Upper lobe of left lung (tissue), 6 donors: ENCODE measurements around the gene TMEM127. TPM values are rescaled to one million over a fixed set of nuclear protein-coding genes. Genes with fewer than 3 reads are reported as not detected.

Experiments
- ATAC-seq, 2 donors: fragments of 200-7000 bp; cut with Tn5 transposase; one replicate each; pipeline ENCODE4 v1.9.1; 2022; ENCODE audit warnings: mild to moderate bottlenecking in 2 of 2, moderate library complexity in 2 of 2; ENCODE audit not compliant: low FRiP score in 2 of 2
- DNase-seq, 2 donors: peaks; one replicate each; pipeline ENCODE4 v3.0.0-alpha.2; 2019 to 2020
- H3K27ac ChIP-seq, 4 donors: fragments of 200-600 bp; sonication (generic); one replicate each; pipeline ENCODE4 v1.5.1; 2016 to 2019
- H3K27me3 ChIP-seq, 4 donors: fragments of 200-600 bp; sonication (generic); one replicate each; pipeline ENCODE4 v1.5.1; 2017 to 2019
- H3K36me3 ChIP-seq, 4 donors: fragments of 200-600 bp; sonication (generic); one replicate each; pipeline ENCODE4 v1.5.1; 2016 to 2019
- H3K4me1 ChIP-seq, 4 donors: fragments of 200-600 bp; sonication (generic); one replicate each; pipeline ENCODE4 v1.5.1; 2018 to 2019
- H3K4me3 ChIP-seq, 4 donors: fragments of 200-600 bp; sonication (generic); one replicate each; pipeline ENCODE4 v1.5.1; 2017 to 2019; ENCODE audit warnings: mild to moderate bottlenecking in 2 of 4, moderate library complexity in 1 of 4
- H3K9me3 ChIP-seq, 4 donors: fragments of 200-600 bp; sonication (generic); one replicate each; pipeline ENCODE4 v1.5.1; 2018 to 2019
- EP300 ChIP-seq, 4 donors: sonication (generic); formaldehyde crosslinking; IDR thresholded peaks; one replicate each; pipeline ENCODE4 v1.5.1; 2017; ENCODE audit warnings: antibody characterized with exemption in 4 of 4, control low read depth in 2 of 4
- POLR2A ChIP-seq, 4 donors: fragments of 450-650 bp; IDR thresholded peaks; one replicate each; pipeline ENCODE4 v1.5.1; 2016 to 2017; ENCODE audit warnings: antibody characterized with exemption in 4 of 4, mild to moderate bottlenecking in 2 of 4
- POLR2AphosphoS5 ChIP-seq, 2 donors: sonication (generic); formaldehyde crosslinking; IDR thresholded peaks; one replicate each; pipeline ENCODE4 v1.5.1; 2017; ENCODE audit warnings: antibody characterized with exemption in 2 of 2
- WGBS, 2 donors: methylation state at CpG; one replicate each; pipeline ENCODE4 v1.1.5; 2017 to 2018; 5-methylcytosine and 5-hydroxymethylcytosine counted together
- total RNA-seq, 6 donors: library from RNA; depleted of rRNA in 4 of 6; stranded (reverse); fragments of >200 nt in 4 of 6; gene quantifications; one replicate each; pipeline versions ENCODE4 v1.1.0 to v1.2.1, GENCODE V29; 2016 to 2021
- TF ChIP-seq, protein P1 (sequence below), 6 experiments: fragments of 450-650 bp in 4 of 6; fragments of 200-600 bp in 2 of 6; sonication (generic) in 2 of 6; IDR thresholded peaks; one replicate each; pipeline ENCODE4 v1.5.1; 2016 to 2019; ENCODE audit warnings: antibody characterized with exemption in 6 of 6
- donor health status: DM: no; HTN: no; CAD: no; lungs with moderate emphysema.
- donor health status: DM: no; HTN: yes; CAD: no; lungs with severe emphysema.

Gene TMEM127
- total RNA-seq, 6 donors from 2014 or later: 21.0 to 75.8 (median 44.8) TPM

DNA sequence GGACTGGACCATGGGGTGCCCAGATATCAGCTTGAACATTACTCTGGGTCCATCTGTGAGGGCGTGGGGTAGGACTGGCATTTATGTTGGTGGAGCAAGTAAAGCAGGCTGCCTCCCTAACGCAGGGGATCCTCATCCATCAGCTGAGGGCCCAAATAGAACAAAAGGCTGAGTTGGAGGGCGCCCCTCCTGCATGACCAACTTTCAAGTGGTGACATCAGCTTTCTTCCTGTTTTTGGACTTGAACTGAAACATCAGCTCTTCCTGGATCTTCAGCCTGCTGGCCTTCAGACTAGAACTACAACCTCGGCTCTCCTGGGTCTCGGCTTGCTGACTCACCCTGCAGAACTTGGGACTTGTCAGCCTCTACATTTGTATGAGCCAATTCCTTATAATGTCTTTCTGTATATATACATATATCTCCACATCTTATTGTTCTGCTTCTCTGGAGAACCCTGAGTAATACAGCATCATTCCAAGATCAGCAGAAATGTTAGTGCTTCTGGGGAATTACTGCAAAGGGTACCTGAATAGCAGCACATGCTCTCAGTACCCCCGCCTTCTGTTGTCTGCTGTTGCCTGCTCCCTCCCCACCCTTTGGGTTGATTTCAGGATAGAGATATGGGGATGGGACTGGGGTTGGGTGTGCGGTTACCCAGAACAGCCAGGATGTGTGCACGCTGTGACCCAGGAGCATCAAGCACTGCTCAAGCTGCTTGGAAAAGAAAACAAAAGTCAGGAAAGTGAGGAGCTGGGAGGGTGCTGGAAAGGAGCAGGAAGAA lies 20.0 kb downstream of the TMEM127 start:
- Histone ChIP-seq H3K27ac (peak overlapping the region; percentile 59 to 77 (median 64)), H3K9me3 (no peaks in the 10 kb centered on the region), H3K4me1 (peaks cover 22 to 44% (median 25%) of the 10 kb centered on the region in 4 donors), H3K27me3 (no peaks in the 10 kb centered on the region), H3K36me3 (peaks cover 0 to 5% (median 2%) of the 10 kb centered on the region in 4 donors), H3K4me3 (no peak overlapping the region)
- TF ChIP-seq, protein P1, sequence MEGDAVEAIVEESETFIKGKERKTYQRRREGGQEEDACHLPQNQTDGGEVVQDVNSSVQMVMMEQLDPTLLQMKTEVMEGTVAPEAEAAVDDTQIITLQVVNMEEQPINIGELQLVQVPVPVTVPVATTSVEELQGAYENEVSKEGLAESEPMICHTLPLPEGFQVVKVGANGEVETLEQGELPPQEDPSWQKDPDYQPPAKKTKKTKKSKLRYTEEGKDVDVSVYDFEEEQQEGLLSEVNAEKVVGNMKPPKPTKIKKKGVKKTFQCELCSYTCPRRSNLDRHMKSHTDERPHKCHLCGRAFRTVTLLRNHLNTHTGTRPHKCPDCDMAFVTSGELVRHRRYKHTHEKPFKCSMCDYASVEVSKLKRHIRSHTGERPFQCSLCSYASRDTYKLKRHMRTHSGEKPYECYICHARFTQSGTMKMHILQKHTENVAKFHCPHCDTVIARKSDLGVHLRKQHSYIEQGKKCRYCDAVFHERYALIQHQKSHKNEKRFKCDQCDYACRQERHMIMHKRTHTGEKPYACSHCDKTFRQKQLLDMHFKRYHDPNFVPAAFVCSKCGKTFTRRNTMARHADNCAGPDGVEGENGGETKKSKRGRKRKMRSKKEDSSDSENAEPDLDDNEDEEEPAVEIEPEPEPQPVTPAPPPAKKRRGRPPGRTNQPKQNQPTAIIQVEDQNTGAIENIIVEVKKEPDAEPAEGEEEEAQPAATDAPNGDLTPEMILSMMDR (IDR thresholded peaks at IDR 0.05): no peak
- TF ChIP-seq POLR2AphosphoS5 (IDR thresholded peaks at IDR 0.05) (no peak), POLR2A (IDR thresholded peaks at IDR 0.05) (no peak), EP300 (IDR thresholded peaks at IDR 0.05) (no peak)
- ATAC-seq (peak in 1 of 2 donors; percentile 74), DNase-seq (peak in 1 of 2 donors; percentile 76)
- WGBS, 2 donors: 66 to 77% methylated on average over 8 of the region's 8 CpGs

DNA sequence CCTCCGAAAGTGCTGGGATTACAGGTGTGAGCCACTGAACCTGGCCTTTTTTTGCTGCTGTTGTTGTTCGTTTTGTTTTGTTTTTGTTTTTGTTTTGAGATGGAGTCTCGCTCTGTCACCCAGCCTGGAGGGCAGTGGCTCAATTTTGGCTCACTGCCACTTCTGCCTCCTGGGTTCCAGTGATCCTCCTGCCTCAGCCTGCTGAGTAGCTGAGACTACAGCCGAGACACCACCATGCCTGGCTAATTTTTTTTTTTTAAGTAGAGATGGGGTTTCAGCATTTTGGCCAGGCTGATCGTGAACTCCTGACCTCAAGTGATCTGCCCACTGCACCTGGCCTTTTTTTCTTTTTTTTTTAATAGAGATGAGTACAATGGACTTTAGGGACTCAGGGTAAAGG lies 22.0 kb downstream of the TMEM127 start:
- TF ChIP-seq POLR2AphosphoS5 (IDR thresholded peaks at IDR 0.05) (no peak), EP300 (IDR thresholded peaks at IDR 0.05) (no peak), POLR2A (IDR thresholded peaks at IDR 0.05) (no peak)
- TF ChIP-seq, protein P1 (IDR thresholded peaks at IDR 0.05): no peak
- H3K27ac ChIP-seq: no peak overlapping the region
- peaks cover 22 to 31% (median 23%) of the 10 kb centered on the region in 4 donors for H3K4me1 ChIP-seq
- H3K36me3 ChIP-seq: peaks cover 0 to 3% (median 0%) of the 10 kb centered on the region in 4 donors
- H3K9me3 ChIP-seq: no peaks in the 10 kb centered on the region
- H3K27me3 ChIP-seq: no peaks in the 10 kb centered on the region
- ATAC-seq (no peak), DNase-seq (no peak)
- H3K4me3 ChIP-seq: no peak overlapping the region
- 92 to 96% methylated on average over 5 of the region's 5 CpGs for WGBS, 2 donors

DNA sequence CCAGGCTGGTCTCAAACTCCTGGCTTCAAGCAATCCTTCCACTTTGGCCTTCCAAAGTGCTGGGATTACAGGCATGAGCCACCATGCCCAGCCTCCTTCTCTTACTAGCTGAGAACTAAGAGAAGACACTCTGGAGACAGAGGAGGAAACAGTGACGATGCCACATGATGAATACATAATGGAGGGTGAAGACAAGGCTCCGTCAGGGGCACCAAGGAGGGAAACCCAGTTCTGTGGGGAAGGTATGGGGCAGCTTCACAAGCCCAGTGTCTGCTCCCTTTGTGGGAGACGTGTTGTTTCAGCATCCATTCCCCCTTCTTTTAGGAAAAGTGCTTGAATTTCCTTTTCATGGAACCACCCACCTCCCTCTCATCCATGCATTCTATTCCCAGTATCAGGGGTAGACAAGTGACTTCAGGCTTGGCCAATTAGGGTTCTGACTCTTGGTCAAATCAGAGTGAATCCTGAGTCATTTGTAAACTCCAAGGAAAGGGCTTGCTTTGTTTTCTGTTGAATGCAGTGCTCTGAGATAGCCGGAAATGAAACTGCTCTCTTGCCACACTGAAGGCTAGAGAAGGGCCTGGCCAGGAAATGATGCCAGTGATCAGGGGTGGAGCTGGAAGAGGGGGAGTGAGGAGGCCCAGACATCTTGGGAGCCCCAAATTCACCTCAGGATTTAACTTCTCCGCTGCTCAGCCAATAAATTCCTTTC lies 23.7 kb downstream of the TMEM127 start:
- DNase-seq: peak in 1 of 2 donors; percentile 73
- peaks cover 0 to 3% (median 0%) of the 10 kb centered on the region in 4 donors for H3K36me3 ChIP-seq
- H3K27ac ChIP-seq: peak overlapping the region; percentile 79 to 92 (median 87)
- TF ChIP-seq POLR2A (IDR thresholded peaks at IDR 0.05) (peak in 1 of 4 donors; percentile 47), EP300 (IDR thresholded peaks at IDR 0.05) (peak in 1 of 4 donors; percentile 30), POLR2AphosphoS5 (IDR thresholded peaks at IDR 0.05) (peak; percentile 41 to 73)
- TF ChIP-seq, protein P1 (IDR thresholded peaks at IDR 0.05): no peak
- H3K4me1 ChIP-seq: peaks cover 17 to 23% (median 23%) of the 10 kb centered on the region in 4 donors
- 31 to 41% methylated on average over 5 of the region's 5 CpGs for WGBS, 2 donors
- peak; percentile 60 to 83 for ATAC-seq
- no peaks in the 10 kb centered on the region for H3K27me3 ChIP-seq
- H3K4me3 ChIP-seq: no peak overlapping the region
- no peaks in the 10 kb centered on the region for H3K9me3 ChIP-seq

DNA sequence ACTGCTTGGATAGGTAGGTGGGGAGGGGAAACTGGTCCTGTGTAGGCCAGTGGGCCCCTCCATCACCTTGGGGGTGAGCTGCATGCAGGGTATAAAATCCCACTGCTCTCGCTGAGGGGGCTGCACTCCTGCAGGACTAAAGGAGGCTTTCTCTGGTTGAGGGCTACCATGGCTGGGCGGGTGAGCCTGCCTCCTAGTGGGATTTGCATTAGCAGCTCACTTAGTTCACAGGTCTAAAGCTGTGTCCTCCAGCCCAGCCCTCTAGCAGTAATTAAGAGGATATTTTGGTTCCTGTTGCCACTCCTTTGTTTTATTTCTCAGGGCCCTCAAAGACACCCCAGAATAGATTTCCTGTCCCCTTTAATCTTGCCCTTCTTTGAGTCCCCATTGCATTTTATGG lies 24.6 kb downstream of the TMEM127 start:
- H3K4me3 ChIP-seq: no peak overlapping the region
- 90 to 95% methylated on average over 2 of the region's 2 CpGs for WGBS, 2 donors
- DNase-seq (no peak), ATAC-seq (no peak)
- H3K27ac ChIP-seq: peak overlapping the region; percentile 79 to 92 (median 87)
- H3K36me3 ChIP-seq: peaks cover 0 to 3% (median 0%) of the 10 kb centered on the region in 4 donors
- no peaks in the 10 kb centered on the region for H3K9me3 ChIP-seq
- peaks cover 15 to 22% (median 16%) of the 10 kb centered on the region in 4 donors for H3K4me1 ChIP-seq
- no peaks in the 10 kb centered on the region for H3K27me3 ChIP-seq
- TF ChIP-seq, protein P1 (IDR thresholded peaks at IDR 0.05): no peak
- TF ChIP-seq POLR2A (IDR thresholded peaks at IDR 0.05) (no peak), POLR2AphosphoS5 (IDR thresholded peaks at IDR 0.05) (no peak), EP300 (IDR thresholded peaks at IDR 0.05) (no peak)
